GM21515 (cell line): ENCODE measurements around the gene ELF3.
"Not testable (repeated sequence)": the region's sequence is repeated elsewhere in the genome, so short reads cannot be mapped to it uniquely, and the experiment has no call there.

Experiments used
- ATAC-seq: cut with Tn5 transposase; IDR thresholded peaks from one replicate; pipeline ENCODE4 v1.9.1; 2021; ENCODE audit not compliant: unreplicated experiment

The ELF3 gene

DNA sequence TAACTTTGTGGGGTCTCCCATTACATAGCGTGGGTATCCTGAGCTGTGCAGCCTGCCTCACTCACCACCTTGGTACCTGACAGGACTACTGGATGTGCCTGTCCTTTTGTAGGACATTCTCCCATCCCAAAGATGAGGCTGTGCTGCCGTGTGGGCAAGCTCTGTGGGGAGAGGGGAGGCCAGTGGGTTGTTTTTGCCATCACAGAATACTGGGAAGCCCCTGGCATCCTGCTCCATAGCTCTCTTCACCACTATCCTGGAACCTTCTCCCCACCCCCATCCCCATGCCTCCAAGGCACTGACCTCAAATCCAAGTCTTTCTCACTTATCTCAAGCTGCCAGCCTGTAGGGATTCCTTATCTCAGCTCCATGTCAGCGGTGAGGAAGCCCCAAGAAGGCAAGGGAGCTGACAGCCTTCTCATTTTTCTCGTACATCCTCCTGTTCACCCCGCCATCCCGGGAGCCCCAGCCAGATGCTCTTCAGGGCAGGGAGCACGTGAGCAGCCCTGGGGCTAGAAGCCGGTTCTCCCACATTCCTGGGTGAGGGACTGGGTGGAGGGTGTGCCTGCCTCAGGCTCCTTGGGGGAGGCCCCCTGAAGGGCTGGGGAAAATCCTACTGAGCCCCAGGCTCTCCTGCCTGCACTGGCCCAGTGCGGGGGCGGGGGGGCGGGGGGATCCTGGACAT is 2.4 kb upstream of the ELF3 start:
- no peak for ATAC-seq

GRCh38 chr1:202009326-202010179 is 834 bp upstream of the ELF3 start:
- ATAC-seq, result no peak

DNA sequence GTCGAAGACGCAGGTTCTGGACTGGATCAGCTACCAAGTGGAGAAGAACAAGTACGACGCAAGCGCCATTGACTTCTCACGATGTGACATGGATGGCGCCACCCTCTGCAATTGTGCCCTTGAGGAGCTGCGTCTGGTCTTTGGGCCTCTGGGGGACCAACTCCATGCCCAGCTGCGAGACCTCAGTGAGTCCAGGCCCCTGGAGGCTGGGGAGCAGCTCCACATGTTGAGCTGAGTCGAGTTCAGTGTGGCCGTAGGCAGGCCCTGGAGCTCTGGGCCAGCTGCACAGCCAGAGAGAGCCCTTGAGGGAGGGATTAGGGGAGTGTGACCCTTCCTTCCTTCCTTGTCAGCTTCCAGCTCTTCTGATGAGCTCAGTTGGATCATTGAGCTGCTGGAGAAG is 1.6 kb downstream of the ELF3 start:
- no peak for ATAC-seq

DNA sequence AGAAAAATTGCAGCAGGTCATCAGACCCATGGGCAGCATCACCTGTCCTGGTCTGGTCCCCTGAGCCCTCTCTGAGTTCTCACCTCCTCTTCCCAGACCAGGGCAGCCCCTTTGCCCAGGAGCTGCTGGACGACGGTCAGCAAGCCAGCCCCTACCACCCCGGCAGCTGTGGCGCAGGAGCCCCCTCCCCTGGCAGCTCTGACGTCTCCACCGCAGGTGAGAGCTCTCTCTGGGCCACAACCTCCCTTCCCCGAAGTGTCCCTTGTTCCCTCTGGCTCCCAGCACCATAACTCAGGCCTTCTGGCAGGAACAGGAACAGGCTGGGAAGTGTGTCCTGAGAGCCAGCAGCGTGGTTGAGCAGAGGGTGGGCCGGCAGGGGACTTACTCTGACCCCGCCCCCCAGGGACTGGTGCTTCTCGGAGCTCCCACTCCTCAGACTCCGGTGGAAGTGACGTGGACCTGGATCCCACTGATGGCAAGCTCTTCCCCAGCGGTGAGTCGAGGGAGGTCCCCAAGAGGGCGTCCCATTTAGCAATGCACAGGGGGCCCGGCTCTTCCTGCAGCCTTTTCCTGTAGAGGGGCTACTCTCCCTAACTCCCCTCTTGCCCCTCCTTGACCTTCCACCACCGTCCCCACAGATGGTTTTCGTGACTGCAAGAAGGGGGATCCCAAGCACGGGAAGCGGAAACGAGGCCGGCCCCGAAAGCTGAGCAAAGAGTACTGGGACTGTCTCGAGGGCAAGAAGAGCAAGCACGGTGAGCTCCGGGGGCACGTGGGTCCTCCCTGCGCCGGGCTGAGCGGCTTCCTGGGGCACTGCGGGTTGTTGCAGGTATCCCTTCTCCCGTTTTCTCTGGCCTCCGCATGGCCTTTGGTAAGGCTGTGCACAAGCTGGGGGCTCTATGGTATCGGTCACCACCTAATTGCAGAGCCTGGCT is 2.4 kb downstream of the ELF3 start:
- ATAC-seq, result no peak

- no peak for ATAC-seq
Measured at GRCh38 chr1:202013603-202014002, 3.2 kb downstream of the ELF3 start.

GRCh38 chr1:202014060-202014459 is 3.7 kb downstream of the ELF3 start:
- ATAC-seq, result no peak

- no peak for ATAC-seq
Measured at GRCh38 chr1:202014915-202015661, 4.7 kb downstream of the ELF3 start.

GRCh38 chr1:202015662-202015937 is 5.2 kb downstream of the ELF3 start:
- no peak for ATAC-seq

DNA sequence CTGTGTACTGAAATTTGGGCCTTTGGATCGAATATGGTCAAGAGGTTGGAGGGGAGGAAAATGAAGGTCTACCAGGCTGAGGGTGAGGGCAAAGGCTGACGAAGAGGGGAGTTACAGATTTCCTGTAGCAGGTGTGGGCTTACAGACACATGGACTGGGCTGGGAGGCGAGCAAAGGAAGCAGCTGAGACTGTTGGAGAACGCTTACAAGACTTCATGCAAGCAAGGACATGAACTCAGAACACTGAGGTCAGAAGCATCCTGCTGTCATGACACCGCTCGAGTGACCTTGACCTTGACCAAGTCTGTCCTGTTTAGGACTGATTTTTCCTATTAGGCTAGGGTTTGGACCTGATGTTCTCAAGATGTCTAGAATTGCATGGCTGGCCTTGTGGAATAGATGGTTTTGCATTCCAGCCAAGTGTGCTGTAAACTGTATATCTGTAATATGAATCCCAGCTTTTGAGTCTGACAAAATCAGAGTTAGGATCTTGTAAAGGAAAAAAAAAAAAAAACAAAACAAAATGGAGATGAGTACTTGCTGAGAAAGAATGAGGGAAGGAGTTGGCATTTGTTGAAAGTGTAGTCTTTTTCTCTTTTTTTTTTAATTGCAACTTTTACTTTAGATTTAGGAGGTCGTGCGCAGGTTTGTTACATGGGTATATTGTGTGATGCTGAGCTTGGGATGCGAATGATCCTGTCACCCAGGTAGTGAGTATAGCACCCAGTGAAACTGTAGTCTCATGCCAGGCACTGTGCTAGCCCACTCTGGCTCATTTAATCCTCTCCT is 5.8 kb downstream of the ELF3 start:
- no peak for ATAC-seq

GRCh38 chr1:202016811-202017748 is 6.7 kb downstream of the ELF3 start:
- ATAC-seq, result no peak

DNA sequence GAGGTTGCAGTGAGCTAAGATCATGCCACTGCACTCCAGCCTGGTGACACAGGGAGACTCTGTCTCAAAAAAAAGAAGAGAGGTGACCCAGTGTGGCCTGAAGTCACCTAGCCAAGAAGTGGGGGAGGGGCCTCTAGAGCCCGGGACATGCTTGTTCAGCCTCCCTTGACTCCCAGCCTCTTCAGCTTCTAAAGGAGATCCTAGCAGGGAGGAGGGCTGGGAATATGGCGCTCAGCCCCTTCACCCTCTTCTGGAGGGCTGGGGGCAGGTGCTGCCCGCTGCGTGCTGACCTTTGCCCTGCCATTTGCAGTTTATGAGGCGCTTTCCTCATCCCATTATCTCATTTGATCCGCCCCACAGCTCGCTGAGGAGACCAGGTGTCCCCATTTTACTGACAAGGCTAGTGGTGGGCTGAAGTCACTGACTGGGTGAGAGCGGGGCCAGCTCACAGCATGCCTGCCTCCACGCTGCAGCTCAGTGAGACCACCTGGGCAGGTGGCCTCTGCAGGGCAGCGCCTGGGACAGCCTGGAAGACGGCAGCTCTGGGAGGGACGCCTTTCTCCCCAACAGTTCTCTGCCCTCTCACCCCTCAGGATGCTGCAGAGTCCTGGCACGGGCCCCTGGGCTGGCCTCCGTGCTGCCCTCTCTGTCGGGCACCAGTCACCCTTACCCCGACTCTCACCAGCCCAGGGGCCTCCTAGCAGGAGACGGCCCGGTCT is 7.5 kb downstream of the ELF3 start:
- ATAC-seq, result no peak

GRCh38 chr1:202018468-202019234 is 8.3 kb downstream of the ELF3 start:
- ATAC-seq, result no peak

GRCh38 chr1:202019235-202019558 is 8.8 kb downstream of the ELF3 start:
- ATAC-seq, result not testable (repeated sequence)

DNA sequence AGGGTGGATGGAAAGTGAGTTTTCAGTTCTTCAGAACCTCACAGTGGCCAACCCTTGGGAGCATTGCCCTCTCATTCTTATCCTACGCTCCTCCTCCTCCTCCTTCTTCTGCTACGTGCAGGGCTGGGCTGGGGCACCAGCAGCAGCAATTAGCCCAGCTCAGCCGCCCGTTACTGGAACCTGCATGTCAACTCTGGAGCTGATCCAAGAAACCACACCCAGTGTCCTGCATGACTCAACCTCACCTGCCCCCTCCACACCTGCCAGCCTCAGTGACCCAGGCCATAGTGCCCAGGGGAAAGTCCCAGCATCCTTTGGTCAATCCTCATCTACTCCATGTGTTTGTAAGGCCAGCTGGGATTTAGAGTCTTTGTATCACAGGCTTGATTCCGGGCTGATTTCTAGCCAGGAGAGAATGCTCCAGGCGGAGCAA is 12.6 kb downstream of the ELF3 start:
- no peak for ATAC-seq

DNA sequence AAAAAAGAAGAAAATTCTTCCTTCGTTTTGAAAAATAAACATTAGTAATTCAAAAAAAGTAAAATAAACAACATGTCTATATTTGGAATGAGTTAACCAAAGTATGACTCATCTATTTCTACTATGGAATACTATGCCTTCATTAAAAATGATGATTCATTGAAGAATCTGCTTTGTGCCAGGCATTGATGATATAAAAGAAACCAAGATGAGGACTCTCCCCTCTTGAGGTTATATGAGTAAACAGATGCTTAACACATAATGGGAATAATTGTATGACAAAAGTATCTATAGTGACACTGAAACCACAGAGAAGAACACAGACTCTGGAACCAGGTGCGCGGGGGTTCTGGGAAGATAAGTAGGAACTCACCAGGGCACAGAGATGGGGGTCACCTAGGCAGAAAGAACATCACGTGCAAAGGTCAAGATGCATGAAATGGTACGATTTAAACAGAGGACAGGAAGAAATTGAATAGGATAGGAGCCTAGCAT is 18.8 kb downstream of the ELF3 start:
- ATAC-seq, result no peak

- no peak for ATAC-seq
Measured at GRCh38 chr1:202029727-202030126, 19.3 kb downstream of the ELF3 start.

GRCh38 chr1:202031796-202032195 is 21.4 kb downstream of the ELF3 start:
- no peak for ATAC-seq
